8988T (cell line): ENCODE data around the gene TBC1D30.
A peak's percentile ranks its signal among the peaks of the same experiment; 100 is the strongest.
"Not testable (repeated sequence)": the region's sequence is repeated elsewhere in the genome, so short reads cannot be mapped to it uniquely, and the experiment has no call there.

Experiments
- DNase-seq: peaks from one replicate; pipeline ENCODE4 v3.0.0; 2011

TBC1D30 gene, protein sequence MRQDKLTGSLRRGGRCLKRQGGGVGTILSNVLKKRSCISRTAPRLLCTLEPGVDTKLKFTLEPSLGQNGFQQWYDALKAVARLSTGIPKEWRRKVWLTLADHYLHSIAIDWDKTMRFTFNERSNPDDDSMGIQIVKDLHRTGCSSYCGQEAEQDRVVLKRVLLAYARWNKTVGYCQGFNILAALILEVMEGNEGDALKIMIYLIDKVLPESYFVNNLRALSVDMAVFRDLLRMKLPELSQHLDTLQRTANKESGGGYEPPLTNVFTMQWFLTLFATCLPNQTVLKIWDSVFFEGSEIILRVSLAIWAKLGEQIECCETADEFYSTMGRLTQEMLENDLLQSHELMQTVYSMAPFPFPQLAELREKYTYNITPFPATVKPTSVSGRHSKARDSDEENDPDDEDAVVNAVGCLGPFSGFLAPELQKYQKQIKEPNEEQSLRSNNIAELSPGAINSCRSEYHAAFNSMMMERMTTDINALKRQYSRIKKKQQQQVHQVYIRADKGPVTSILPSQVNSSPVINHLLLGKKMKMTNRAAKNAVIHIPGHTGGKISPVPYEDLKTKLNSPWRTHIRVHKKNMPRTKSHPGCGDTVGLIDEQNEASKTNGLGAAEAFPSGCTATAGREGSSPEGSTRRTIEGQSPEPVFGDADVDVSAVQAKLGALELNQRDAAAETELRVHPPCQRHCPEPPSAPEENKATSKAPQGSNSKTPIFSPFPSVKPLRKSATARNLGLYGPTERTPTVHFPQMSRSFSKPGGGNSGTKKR

DNA sequence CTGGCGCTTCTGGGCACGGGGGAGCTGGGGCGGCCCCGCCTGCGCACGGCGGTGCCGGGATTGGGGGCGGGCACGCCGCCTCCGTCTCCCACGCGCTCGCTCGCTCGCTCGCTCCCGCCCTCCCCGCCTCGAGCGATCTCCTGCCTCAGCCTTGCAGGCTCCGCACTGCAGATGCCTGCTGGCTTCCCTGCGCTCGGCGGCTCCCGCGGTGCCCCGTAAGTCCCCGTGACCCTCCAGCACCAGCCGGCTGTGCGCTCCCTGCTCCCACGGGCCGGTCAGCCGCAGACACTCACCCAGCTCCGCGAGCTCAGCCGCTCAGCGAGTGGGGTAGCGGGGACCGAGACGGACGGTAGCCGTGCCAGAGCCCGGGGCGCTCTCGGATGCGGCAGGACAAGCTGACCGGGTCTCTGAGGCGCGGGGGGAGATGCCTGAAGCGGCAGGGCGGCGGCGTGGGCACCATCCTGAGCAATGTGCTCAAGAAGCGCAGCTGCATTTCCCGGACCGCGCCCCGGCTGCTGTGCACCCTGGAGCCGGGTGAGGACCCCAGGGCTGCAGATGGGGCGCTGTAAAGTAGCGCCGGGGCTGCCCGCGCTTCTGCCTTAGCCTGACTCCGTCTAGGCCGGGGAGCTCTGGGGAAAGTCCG, at the start of gene TBC1D30:
Gene TBC1D30, plus strand, starts transcription at position 148 of the 643 bp plus-strand sequence. Its CDS starts 233 bp downstream, at position 381.
- DNase-seq: no peak

DNA sequence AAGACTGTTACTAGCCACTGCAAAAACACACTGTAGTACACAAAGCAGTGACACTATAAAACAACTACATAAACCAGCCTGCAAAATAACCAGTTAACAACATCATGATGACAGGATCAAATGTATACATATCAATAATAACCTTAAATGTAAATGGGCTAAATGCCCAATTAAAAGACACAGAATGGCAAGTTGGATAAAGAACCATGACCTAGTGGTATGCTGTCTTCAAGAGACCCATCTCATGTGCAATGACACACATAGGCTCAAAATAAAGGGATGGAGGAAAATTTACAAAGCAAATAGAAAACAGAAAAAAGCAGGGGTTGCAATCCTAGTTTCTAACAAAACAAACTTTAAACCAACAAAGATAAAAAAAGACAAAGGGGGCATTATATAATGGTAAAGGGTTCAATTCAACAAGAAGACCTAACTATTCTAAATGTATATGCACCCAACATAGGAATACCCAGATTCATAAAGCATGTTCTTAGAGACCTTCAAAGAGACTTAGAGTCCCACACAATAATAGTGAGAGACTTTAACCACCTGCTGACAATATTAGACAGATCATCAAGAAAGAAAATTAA, 49.2 kb upstream of the TBC1D30 start:
- not testable (repeated sequence) for DNase-seq

DNA sequence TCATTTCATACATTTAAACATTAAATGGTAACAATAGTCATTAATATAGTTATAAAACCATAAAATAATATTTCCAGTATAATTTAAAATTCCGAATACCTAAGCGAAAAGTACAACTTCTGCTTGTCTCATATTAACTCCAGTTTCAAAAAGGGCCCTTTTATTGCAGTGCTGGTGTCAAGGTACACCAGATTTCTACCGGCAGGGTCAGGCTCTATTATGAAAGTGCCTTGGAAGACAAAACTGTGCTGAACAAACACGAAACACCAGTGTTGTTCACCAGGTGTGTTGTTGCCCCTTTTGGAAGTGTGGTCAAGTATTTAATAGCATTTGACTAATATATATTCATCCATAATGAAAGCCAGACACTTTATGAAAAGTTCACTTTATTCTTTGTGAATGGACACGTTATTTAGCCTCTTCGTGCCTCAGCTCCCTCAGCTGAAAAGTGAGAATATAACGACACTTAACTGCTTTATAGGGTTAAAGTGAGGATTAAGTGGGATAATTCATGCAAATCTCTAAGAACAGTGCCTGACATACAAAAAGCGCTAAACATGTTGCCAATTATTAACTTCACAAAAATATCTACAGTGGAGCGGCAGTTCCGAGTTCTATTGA, 45.0 kb upstream of the TBC1D30 start:
- DNase-seq: no peak

DNA sequence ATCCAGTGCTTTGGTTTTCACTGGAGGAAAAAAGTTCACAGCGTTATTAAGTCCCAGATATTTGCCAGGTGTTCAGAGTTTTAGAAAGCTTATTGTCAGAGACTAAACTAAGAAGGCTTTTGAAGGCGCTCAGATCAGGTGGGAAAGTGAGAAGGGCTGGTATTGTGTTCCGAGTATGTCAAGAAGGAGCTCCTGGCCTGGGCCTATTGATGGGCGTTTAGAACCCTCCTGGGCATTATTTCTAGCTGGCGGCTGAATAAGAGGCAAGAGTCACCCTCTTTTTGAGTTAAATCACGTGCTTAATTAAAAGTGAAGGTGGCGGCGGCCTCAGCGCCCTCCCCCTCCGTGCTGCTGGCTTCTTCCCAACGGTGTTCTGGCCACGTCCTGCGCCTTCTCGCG, 44.3 kb upstream of the TBC1D30 start:
- DNase-seq: no peak

DNA sequence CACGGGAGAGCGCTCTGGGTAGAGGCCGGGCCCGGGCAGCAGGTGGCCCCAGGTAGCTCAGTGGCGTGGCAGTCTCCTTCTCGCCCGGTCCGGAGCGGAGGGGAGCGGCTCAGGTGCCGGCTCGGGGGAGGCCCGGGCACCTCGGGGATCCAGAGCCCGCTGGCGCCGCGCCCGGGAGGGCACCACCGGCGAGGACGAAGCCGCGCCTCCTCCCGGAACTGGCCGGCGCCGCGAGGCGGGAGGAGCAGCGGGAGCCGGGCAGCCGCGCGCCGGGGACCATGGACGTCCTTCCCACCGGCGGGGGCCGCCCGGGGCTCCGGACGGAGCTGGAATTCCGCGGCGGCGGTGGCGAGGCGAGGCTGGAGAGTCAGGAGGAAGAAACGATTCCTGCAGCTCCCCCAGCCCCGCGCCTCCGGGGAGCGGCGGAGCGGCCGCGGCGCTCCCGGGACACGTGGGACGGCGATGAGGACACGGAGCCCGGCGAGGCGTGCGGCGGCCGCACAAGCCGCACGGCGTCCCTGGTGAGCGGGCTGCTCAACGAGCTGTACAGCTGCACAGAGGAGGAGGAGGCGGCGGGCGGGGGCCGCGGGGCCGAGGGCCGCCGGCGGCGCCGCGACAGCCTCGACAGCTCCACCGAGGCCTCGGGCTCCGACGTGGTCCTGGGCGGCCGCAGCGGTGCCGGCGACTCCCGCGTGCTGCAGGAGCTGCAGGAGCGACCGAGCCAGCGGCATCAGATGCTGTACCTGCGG, 43.7 kb upstream of the TBC1D30 start:
- DNase-seq: peak; percentile 37

DNA sequence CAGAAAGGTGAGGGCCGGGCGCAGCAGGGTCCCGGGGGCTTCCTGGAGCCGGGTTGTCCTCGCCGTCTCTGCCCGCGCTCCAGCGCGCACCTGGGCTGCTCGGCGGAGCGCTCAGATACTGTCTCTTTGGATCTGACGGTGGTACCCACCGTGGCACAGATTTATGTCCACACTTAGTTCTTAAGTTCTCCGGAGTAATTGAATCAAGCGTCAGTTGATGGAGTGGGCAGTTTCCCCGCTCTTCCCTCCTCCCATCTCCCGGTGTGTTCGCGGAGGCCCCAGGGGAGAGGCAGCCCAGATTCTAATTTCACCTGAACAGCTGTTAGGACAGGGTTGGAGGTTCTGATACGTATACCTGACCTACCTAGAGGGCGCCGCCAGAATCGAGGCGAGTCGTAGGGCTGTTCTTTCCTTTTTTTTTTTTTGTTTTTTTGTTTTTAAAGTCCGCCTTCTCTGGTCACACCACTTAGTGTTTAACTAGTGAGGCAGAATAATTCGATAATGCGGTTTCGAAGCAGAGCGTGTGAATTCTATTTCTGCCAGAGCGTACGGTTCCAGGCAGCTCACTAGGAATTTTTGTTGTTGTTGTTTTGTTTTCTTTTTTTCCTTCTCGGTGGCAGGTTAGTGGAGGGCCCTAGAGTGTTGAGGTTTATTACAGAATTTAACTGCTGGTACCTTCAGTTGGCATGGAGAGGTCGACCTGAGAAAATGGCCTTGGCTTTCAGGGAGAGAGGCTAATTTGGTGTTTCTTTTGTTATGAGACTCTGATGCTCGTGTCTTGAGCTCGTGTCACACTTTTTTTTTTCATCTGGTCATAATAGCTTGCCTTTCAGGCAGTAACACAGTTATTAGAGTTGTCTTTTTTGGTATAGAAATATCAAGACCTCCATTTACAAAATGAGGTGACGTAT, 42.9 kb upstream of the TBC1D30 start:
- no peak for DNase-seq

DNA sequence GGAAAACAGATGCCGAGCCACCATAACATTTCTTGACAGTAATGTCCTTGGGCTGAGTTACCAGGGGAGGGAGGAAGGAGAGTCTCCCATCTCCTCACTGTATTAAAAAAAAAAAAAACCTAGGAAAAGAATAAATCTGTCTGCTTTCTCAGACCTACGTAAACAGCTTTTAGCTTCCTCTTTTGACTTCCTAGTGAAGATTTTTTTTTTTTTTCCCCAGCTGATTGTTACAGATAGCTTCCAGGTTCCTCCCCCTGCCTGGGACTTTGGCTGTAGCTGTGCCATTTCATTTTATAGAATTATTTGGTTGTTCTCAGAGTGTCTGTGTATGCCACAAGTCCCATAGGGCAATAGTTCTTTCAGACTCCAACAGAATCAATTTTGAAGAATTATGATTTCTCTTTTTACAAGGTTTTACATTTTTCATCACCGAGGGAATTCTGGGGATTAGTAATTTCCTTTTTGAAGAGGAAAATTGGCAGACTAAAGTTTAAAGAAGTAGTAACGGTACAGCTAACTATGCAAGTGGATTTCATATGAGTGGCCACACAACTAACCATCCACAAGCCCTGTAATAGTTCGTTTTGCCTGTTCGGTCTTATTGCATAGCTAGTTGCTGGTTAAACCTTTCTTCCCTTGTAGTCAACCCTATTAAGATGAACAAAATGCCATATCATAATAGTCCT, 42.1 kb upstream of the TBC1D30 start:
- no peak for DNase-seq

DNA sequence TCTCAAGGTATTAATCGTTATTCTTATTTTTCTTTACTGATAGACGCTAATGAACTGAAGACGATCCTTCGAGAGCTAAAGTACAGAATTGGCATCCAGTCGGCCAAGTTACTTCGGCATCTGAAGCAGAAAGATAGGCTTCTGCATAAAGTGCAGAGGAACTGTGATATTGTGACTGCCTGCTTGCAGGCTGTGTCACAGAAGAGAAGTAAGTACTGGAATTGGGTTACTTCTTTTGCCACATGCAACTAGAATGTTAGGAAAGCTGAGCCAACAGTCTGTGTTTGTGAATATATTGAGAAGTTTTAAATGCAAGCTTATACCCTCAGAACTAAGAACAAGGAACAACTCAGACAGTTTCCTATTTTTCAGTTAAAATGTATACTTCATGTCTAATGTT, 38.6 kb upstream of the TBC1D30 start:
- no peak for DNase-seq

DNA sequence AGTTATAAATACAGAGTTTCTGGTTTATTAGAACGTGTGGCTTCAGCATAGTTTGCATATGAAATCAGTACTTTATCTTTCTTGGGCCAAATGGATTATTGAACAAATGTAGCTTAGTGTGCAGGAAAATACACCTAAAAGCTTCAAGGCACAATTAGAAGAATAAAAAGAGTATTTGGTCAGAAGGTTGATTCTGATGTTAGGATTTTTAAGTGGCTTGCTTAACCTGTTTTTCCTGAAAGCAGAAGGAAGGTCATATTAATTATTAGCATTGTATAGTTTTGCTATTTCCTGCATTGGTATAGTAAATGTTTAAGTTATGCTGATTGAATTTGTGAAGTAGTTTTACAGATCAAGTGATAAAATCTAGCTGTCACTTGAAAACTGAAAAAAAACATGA, 34.3 kb upstream of the TBC1D30 start:
- DNase-seq: no peak

DNA sequence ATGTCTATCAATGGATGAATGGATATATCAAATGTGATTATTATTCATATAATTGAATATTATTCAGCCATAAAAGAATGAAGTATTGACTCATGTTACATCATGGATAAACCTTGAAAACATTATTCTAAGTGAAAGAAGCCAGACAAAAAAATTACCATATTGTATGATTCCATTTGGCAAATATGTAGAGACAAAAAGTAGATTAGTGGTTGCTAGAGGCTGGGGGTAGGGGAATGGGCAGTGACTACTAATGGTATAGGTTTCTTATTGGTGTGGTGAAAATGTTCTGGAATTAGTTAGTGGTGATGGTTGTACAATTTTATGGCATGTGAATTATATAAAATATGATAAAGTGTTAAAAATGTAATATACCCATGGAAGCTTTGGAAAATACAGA, 33.4 kb upstream of the TBC1D30 start:
- no peak for DNase-seq

DNA sequence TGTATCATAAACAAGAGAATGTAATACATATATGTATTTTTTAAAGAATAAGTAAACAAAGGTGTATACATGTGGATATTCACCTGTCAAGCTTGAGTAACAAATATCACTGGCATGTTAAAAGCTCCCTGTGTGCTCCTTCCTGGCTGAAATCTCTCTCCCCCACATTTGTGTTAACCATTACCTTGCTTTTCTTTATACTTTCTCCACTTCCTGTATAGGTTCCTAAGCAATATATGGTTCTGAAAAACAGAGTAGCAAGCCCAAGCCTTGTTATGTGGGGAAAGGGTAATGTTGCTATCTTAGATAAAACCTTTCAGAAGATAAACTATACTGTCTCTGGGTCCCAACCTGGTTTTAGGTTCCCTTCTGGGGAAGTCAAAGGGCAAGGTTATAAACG, 32.3 kb upstream of the TBC1D30 start:
- no peak for DNase-seq

DNA sequence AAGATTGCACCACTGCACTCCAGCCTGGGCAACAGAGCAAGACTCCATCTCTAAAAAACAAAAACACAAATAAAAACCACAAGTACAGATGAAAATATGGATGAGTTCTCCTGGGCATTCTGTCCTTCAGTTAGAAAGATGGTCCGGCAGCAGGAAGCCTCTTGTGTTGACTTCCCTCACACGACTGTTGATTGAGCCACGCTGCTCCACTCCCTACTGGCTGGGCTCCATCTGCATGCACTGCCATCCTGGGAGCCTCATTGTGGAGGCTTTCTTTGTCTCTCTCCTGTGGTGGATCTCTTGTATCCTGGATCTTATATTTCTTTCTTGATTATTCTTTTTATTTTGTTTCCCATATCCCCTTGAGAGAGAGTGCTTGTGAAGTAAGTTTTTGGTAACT, 30.8 kb upstream of the TBC1D30 start:
- no peak for DNase-seq

DNA sequence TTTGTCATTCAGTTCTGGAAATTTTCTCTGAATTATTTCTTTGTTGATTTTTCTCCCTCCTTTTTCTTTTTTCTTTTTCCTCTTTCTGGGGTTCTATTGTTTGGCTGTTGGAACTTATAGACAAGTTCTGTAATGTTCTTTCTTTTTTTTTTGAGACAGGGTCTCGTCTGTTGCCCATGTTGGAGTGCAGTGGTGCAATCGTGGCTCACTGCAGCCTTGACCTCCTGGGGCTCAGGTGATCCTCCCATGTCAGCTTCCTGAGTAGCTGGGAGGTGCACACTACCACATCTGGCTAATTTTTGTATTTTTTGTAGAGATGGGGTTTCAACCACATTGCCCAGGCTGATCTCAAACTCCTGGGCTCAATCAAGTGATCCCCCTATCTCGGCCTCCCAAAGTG, 30.1 kb upstream of the TBC1D30 start:
- no peak for DNase-seq

DNA sequence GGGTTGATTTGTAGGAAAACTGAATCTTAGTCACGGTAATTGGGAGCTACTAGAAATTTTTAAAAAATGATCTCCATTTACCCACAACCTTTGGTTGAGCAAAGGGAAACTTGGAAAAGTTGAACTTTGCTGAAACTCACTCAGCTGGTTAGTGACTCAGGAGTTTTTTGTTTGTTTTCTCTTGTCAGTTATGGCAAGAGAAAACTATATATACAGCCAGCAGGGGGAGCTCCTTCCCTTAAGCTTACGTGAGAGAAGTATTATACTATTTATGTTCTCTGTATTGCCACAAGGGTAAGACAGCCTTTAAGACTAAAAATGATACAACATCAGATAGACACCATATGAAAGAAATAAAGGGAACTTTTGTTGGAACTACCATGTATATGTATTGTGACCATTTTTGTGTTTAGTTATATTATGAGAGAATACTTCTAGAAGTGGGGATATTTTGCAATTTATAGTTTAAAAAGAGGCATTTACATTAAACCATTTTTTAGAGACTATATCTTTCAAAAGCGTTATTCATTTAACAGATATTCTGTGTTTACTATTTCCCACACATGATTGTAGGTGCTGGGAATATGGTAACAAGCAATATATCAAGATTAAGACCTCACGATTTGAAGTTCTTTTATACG, 28.1 kb upstream of the TBC1D30 start:
- DNase-seq: peak; percentile 35

DNA sequence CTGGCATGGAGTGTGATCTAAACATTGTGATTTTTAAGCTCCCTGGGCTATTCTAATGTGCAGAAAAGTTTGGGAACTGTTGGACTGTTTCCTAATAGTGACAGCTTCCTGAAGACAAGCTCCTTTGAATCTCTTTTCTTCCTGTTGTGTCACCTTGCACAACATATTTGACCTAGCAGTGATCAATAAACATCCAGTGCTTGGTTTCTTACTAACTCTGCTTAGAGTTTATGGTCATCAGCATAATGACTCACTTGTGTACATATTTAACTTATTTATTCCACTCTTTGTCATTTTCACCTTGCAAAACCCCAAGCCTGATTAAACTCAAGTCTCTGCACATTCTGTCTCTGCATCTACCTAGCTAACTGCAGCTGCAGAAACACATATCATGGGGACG, 27.3 kb upstream of the TBC1D30 start:
- no peak for DNase-seq

DNA sequence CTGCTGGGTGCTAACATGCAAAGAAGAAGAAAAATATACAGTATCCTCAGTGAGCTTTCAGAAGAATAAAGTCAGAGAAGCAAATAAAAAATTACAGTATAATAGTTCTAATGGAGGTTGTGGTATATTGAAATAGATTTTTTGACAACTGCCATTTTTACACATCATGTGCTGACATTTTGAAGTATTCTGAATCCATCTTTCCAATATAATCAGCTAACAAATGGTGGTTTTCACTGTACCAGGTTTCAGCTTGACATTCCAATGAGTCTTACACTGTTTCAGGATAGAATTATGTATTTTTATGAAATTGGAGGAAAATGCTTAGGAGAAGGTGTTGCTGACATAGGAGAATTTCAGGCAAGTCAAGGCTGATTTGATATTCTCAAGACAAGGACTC, 26.3 kb upstream of the TBC1D30 start:
- no peak for DNase-seq

DNA sequence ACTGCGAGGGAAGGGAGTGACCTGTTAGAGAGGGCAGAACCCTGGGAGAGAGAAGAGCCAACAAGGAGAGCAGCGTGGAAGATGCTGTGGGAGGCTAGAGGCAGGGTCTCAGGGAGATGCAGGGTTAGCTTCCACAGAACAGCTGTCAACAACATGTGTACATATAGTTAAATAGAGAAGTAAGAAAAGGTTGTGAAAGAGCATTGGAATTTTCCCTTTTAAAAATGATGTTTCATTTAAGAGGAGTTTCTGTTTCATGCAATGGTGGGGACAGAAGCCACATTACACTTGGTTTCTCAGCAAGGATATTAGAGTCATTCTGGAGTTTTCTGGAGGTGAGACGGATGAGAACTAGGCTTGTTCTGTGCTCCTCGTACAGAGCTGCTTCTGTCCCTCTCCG, 23.8 kb upstream of the TBC1D30 start:
- no peak for DNase-seq

DNA sequence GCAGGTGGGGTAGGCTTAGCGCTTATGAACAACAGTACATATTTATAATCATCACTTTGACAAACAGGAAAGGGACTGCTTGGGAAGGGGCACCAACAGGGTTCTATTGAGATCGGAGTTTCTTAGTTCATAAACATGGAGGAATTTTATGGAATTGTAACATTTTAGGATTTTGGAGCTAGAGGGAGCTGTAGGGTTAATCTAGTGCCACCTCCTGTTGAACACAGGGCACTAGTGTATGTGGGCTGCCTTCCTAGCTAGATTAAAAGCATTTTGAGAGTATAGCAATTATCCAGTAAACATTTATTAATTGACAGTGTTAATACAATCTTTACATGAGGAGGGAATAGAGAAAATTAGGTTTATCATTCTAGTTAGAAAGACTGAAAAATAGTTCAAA, 23.1 kb upstream of the TBC1D30 start:
- peak; percentile 44 for DNase-seq

DNA sequence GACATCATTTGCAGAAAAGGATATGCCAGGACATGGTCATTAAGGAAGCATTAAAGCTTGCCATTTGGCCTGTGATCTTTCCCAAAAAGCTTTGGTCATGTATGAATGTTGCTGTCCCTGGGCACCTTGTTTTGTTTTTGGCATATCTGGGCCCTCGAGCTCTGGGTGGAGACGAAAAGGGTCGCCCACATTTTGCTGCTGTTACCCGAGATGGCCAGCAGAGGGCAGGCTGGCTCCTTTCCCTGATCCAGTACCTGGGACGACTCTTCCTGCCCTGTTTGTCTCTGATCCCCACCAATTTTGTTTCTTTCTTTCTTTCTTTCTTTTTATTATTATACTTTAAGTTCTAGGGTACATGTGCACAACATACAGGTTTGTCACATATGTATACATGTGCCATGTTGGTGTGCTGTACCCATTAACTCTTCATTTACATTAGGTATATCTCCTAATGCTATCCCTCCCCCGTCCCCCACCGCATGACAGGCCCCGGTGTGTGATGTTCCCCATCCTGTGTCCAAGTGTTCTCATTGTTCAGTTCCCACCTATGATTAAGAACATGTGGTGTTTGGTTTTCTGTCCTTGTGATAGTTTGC, 22.2 kb upstream of the TBC1D30 start:
- peak; percentile 45 for DNase-seq

DNA sequence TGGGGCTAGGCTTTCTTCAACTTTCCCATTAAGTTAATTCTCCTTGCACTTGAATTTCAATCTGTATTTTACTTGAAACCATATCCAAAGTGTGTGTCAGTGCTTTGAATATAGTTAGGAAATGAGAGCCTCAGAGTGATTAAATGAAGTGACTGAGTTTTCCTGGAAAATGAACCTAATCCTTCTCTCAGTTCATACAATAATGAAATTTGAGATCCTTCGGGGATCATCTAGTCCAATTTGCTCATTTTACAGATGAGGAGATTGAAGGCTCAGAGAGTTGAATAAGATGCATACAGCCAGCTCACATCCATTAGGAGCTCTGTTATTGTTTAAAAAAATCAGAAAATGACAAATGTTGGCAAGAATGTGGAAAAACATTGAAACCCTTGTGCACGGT, 18.3 kb upstream of the TBC1D30 start:
- DNase-seq: no peak
